CD4-positive, alpha-beta T cell treated with Interleukin-17A for 1 hour (primary cell): ENCODE measurements around the gene DLST.

ENCODE experiments used
- DNase-seq: peaks from one replicate; pipeline ENCODE4 v3.0.0-alpha.2; 2020

Gene DLST

GRCh38 chr14:74942181-74942580 lies 60.5 kb downstream of the DLST start:
- DNase-seq: no peak

GRCh38 chr14:74942608-74943007 lies 60.9 kb downstream of the DLST start:
- DNase-seq: no peak

- no peak for DNase-seq
Observed at GRCh38 chr14:74945261-74945851, 63.6 kb downstream of the DLST start.

GRCh38 chr14:74945852-74946658 lies 64.3 kb downstream of the DLST start:
- DNase-seq: peak; percentile 78

GRCh38 chr14:74946659-74947281 lies 65.1 kb downstream of the DLST start:
- DNase-seq: no peak

- DNase-seq: no peak
Observed at GRCh38 chr14:74947353-74948227, 65.9 kb downstream of the DLST start.

- no peak for DNase-seq
Observed at GRCh38 chr14:74948228-74949175, 66.8 kb downstream of the DLST start.

GRCh38 chr14:74949191-74949601 lies 67.5 kb downstream of the DLST start:
- no peak for DNase-seq

- no peak for DNase-seq
Observed at GRCh38 chr14:74949859-74950573, 68.3 kb downstream of the DLST start.

- no peak for DNase-seq
Observed at GRCh38 chr14:74950795-74951442, 69.2 kb downstream of the DLST start.

GRCh38 chr14:74951443-74952179 lies 69.9 kb downstream of the DLST start:
- no peak for DNase-seq

GRCh38 chr14:74952180-74952665 lies 70.5 kb downstream of the DLST start:
- DNase-seq: no peak

- no peak for DNase-seq
Observed at GRCh38 chr14:74952697-74953484, 71.2 kb downstream of the DLST start.
